DMS53 (cell line): ENCODE results near the gene CDK5RAP3.
"Not testable (repeated sequence)": the region's sequence is repeated elsewhere in the genome, so short reads cannot be mapped to it uniquely, and the experiment has no call there.

Source experiments
- DNase-seq: peaks from one replicate; lab custom pipeline; 2025; lab: John Stamatoyannopoulos, UW

Gene CDK5RAP3, protein sequence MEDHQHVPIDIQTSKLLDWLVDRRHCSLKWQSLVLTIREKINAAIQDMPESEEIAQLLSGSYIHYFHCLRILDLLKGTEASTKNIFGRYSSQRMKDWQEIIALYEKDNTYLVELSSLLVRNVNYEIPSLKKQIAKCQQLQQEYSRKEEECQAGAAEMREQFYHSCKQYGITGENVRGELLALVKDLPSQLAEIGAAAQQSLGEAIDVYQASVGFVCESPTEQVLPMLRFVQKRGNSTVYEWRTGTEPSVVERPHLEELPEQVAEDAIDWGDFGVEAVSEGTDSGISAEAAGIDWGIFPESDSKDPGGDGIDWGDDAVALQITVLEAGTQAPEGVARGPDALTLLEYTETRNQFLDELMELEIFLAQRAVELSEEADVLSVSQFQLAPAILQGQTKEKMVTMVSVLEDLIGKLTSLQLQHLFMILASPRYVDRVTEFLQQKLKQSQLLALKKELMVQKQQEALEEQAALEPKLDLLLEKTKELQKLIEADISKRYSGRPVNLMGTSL

GRCh38 chr17:47970725-47971499 is at the start of gene CDK5RAP3:
Gene CDK5RAP3, plus strand, starts transcription at chr17:47971113. Its CDS starts 34 bp downstream, at chr17:47971147.
- DNase-seq: peak; percentile 100

DNA sequence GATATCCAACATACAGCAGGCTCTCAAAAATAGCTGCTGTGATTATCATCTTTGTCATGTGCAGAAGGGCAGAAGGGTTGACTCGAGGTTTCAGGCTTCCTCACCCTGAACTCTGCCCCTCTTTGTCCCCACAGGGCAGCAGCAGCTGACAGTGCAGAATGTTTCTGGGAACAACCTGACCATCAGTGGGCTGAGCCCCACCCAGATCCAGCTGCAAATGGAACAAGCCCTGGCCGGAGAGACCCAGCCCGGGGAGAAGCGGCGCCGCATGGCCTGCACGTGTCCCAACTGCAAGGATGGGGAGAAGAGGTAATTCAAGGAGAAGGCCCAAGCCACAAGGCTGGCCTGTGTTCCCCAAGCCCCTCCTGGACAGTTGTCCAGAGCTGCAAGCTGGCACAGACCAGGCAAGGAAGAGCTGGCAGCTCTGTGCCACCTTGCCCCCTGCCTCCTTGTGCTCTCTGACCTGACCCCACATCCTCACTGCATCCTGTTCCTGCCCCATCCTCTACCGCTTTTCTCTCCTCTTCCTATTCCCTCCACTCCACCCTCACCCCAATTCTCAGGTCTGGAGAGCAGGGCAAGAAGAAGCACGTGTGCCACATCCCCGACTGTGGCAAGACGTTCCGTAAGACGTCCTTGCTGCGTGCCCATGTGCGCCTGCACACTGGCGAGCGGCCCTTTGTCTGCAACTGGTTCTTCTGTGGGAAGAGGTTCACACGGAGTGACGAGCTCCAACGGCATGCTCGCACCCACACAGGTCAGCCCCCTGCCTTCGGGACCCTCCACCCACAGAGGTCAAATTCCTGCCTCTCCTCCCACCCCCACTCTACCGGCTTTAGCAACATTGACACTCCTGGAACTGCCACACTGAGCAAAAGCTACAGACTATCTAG is 45.9 kb upstream of the CDK5RAP3 start:
- no peak for DNase-seq

- DNase-seq: no peak
Observed at GRCh38 chr17:47925678-47925988, 45.3 kb upstream of the CDK5RAP3 start.

GRCh38 chr17:47927821-47928400 is 43.0 kb upstream of the CDK5RAP3 start:
- DNase-seq: no peak

DNA sequence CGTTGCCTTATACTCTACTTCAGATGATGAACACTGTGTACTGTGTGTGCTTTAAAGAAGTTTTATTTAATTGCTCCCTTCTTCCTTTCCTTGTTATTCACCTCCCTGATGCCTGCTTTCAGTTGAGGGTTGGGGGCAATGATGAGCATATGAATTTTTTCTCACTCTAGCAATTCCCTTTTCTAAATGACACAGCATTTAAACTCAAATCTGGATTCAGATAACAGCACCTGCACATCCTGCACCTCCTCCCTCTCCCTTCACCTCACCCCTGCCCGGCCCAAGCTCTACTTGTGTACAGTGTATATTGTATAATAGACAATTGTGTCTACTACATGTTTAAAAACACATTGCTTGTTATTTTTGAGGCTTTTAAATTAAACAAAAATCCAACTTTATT is 42.5 kb upstream of the CDK5RAP3 start:
- no peak for DNase-seq

- DNase-seq: no peak
Observed at GRCh38 chr17:47929218-47930000, 41.5 kb upstream of the CDK5RAP3 start.

- no peak for DNase-seq
Observed at GRCh38 chr17:47931848-47932247, 39.1 kb upstream of the CDK5RAP3 start.

GRCh38 chr17:47934856-47935255 is 36.1 kb upstream of the CDK5RAP3 start:
- DNase-seq: no peak

GRCh38 chr17:47935468-47935867 is 35.4 kb upstream of the CDK5RAP3 start:
- not testable (repeated sequence) for DNase-seq

GRCh38 chr17:47935961-47936360 is 35.0 kb upstream of the CDK5RAP3 start:
- DNase-seq: no peak

DNA sequence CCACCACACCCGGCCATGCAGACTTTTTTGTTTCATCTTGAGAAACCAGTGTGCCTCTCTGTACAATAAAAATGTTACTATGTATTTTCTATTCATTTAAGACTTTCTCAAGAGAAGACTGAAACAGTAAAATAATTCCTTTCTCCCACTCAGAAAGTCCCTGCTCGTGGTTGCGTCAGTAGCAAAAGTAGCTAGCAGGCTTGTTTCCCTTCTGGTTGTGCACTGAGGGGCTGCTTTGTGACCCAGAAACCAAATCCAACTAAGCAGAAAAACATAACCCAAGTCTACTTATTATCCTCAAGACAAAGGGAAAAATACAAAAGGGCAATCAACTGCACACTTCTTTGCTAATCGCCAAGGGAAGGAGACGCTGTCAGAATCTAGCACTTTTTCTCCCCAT is 33.0 kb upstream of the CDK5RAP3 start:
- DNase-seq: no peak

GRCh38 chr17:47941246-47942095 is 29.4 kb upstream of the CDK5RAP3 start, which contains the start of gene PNPO:
Gene PNPO, plus strand, starts transcription at chr17:47941571. Its CDS starts 105 bp downstream, at chr17:47941676.
- peak; percentile 100 for DNase-seq

DNA sequence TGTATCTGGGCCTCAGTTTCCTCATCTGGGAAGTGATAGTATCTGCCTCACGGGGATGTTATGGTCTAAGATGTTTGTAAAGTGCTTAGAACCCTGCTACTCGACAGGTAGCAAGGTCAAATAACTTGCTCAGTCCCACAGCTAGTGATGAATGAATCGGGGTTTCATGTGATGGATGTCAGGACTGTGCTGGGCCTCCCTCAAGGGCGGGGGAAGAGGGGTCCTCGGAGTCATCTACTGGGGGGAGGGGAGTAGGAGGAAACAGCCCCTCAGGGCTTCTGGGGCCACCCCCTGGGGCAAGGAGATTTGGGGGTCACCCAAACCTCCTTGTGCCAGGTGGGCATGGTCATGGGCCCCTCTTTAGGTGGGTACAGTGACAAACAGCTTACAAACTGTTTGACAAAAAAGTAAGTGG is 28.8 kb upstream of the CDK5RAP3 start:
- peak; percentile 57 for DNase-seq

GRCh38 chr17:47942568-47942967 is 28.3 kb upstream of the CDK5RAP3 start:
- DNase-seq: no peak

GRCh38 chr17:47945080-47945479 is 25.8 kb upstream of the CDK5RAP3 start:
- DNase-seq: no peak

DNA sequence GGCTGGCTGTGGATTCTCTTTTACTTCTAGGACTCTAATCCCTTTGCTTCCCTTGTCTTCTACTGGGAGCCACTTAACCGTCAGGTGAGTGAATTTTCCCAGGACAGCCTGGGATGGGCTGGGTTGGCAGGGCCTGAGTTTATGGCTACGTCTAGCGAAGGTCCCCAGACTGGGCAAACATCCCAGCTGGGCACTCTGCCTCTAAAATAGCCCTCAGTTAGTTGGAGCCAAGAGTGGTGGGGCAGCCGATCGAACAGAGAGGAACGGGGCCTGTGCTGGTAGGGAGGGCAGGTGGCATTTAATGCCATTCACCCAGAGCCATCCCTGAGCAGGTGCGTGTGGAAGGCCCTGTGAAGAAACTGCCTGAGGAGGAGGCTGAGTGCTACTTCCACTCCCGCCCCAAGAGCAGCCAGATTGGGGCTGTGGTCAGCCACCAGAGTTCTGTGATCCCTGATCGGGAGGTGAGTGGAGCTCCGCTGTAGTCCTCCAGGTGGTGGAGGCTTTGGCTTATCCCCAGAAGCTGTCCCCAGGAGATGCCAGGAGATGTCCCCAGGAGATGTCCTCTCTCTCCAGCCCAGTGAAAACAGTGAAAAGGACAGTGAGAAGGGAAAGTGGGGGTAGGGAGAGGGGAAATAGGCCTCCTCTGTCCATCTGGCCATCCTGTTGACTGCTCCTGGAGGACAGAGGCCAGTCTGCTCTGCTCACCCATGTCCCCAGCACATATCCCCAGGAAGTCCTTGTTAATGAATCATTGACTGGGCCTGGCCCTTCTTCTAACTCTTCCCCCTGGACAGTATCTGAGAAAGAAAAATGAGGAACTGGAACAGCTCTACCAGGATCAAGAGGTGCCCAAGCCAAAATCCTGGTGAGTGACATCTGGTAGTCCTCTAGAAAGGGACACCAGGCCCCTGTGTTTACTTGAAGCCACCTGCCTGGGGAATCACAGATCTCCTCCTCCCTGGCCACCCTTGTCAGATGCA is 25.1 kb upstream of the CDK5RAP3 start:
- peak; percentile 56 for DNase-seq

- peak; percentile 50 for DNase-seq
Observed at GRCh38 chr17:47946516-47946915, 24.4 kb upstream of the CDK5RAP3 start.

DNA sequence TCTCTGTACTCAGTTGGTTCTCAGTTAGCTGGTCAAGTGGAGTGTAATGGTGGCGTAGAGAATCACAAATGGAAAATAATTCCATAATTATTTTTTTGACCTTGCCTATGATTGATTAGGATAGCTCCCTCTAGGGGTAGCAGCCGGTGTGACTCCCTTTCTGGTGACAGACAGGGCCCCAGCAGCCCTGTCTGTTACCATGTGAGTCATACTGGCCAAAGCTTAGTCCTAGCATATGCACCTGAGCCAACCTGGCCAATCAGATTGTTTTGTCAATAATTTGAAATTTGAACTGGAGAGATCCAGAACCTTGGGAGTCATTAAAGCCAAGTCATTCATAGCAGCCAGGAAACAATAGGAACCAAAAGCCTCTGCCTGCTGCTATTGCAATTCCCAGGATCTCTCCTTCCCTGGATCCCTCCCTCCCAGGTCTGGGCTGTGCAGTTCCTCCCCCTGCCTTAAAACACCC is 23.9 kb upstream of the CDK5RAP3 start:
- DNase-seq: peak; percentile 99
